Ectodermal cell (in vitro differentiated cells): ENCODE data around the gene APLF.

Source experiments
- H3K27ac ChIP-seq: 2 replicates; pipeline ENCODE4 v1.7.0; 2013; ENCODE audit warnings: mild to moderate bottlenecking, low read depth, low read length; ENCODE audit not compliant: insufficient read depth, poor library complexity, severe bottlenecking
- H3K27me3 ChIP-seq: 2 replicates; pipeline ENCODE4 v1.7.0; 2013; ENCODE audit warnings: mild to moderate bottlenecking, low read length; ENCODE audit not compliant: insufficient read depth, control insufficient read depth, poor library complexity, severe bottlenecking
- H3K36me3 ChIP-seq: one replicate; pipeline ENCODE4 v1.7.0; 2013; ENCODE audit warnings: low read length; ENCODE audit not compliant: control insufficient read depth, insufficient read depth
- H3K4me1 ChIP-seq: one replicate; pipeline ENCODE4 v1.7.0; 2013; ENCODE audit warnings: low read length; ENCODE audit not compliant: control insufficient read depth, insufficient read depth
- H3K4me3 ChIP-seq: 2 replicates; pipeline ENCODE4 v1.7.0; 2013; ENCODE audit warnings: low read depth, low read length, control low read depth; ENCODE audit not compliant: insufficient read depth
- H3K9me3 ChIP-seq: 2 replicates; pipeline ENCODE4 v1.7.0; 2013; ENCODE audit warnings: mild to moderate bottlenecking, low read length, moderate library complexity; ENCODE audit not compliant: control insufficient read depth
- WGBS, 2 experiments: methylation state at CpG; one replicate each; pipeline ENCODE4 v1.1.7; 2013; ENCODE audit warnings: missing lambda C conversion rate in 2 of 2; 5-methylcytosine and 5-hydroxymethylcytosine counted together

The APLF gene

GRCh38 chr2:68500649-68501048 lies 33.3 kb downstream of the APLF start:
- 93 to 95% methylated on average over 4 of the region's 4 CpGs for WGBS, 2 experiments
- Histone ChIP-seq H3K4me1 (no peaks in the 10 kb centered on the region), H3K27me3 (no peaks in the 10 kb centered on the region), H3K27ac (no peak overlapping the region), H3K36me3 (no peaks in the 10 kb centered on the region), H3K4me3 (no peak overlapping the region), H3K9me3 (no peaks in the 10 kb centered on the region)

DNA sequence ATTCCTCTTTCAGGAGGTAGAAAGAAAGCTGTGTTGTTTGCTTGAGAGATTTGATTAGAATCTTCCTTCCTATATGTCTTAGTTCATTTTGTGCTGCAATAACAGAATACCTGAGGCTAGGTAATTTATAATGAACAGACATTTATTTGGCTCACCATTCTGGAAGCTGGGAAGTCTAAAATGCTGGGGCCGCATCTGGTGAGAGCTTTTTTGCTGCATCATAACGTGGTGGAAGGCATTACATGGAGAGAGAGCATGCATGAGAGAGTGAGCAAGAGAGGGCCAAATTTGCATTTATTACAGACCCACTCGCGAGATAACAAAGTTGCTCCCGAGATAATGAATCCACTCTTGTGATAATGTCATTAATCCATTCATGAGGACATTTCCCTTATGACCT lies 34.4 kb downstream of the APLF start:
- WGBS, 2 experiments: 96 to 99% methylated on average over 5 of the region's 5 CpGs
- Histone ChIP-seq H3K36me3 (no peaks in the 10 kb centered on the region), H3K4me3 (no peak overlapping the region), H3K9me3 (no peaks in the 10 kb centered on the region), H3K4me1 (no peaks in the 10 kb centered on the region), H3K27ac (no peak overlapping the region), H3K27me3 (no peaks in the 10 kb centered on the region)

GRCh38 chr2:68505603-68506159 lies 38.3 kb downstream of the APLF start:
- Histone ChIP-seq H3K36me3 (no peaks in the 10 kb centered on the region), H3K27me3 (no peaks in the 10 kb centered on the region), H3K27ac (no peak overlapping the region), H3K9me3 (no peaks in the 10 kb centered on the region), H3K4me3 (no peak overlapping the region), H3K4me1 (no peaks in the 10 kb centered on the region)
- WGBS, 2 experiments: 96% methylated on average over 2 of the region's 2 CpGs; no CpG with 5 or more reads in 1 of the 2 experiments

GRCh38 chr2:68506170-68506569 lies 38.8 kb downstream of the APLF start:
- 88 to 97% methylated on average over 3 of the region's 3 CpGs for WGBS, 2 experiments
- no peaks in the 10 kb centered on the region for H3K4me1 ChIP-seq
- no peaks in the 10 kb centered on the region for H3K27me3 ChIP-seq
- no peak overlapping the region for H3K27ac ChIP-seq
- H3K36me3 ChIP-seq: no peaks in the 10 kb centered on the region
- no peaks in the 10 kb centered on the region for H3K9me3 ChIP-seq
- no peak overlapping the region for H3K4me3 ChIP-seq

- Histone ChIP-seq H3K36me3 (no peaks in the 10 kb centered on the region), H3K4me1 (no peaks in the 10 kb centered on the region), H3K9me3 (no peaks in the 10 kb centered on the region), H3K27ac (no peak overlapping the region), H3K27me3 (no peaks in the 10 kb centered on the region), H3K4me3 (no peak overlapping the region)
- 96 to 100% methylated on average over 1 to 3 of the region's 3 CpGs for WGBS, 2 experiments
Observed at GRCh38 chr2:68512326-68512725, 44.9 kb downstream of the APLF start.

DNA sequence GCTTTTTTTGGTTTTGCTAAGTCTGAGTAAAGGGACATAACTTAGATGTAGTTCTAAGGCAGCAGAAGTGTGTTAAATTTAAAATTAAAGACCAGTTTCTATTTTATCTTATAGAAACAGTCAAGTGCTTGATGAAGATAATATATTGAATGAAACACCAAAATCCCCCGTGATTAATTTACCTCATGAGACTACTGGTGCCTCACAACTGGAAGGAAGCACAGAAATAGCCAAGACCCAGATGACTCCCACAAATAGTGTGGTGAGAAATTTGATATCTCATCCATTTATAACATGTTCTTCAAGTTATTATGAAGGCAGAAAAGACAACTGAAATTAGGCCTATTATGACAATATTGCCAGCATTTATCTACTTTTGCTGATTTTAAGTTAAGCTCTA lies 45.6 kb downstream of the APLF start:
- no peak overlapping the region for H3K4me3 ChIP-seq
- no peaks in the 10 kb centered on the region for H3K4me1 ChIP-seq
- 67% methylated on average over 1 of the region's 1 CpG; no CpG with 5 or more reads in 1 of the 2 experiments for WGBS, 2 experiments
- no peak overlapping the region for H3K27ac ChIP-seq
- H3K27me3 ChIP-seq: no peaks in the 10 kb centered on the region
- H3K36me3 ChIP-seq: no peaks in the 10 kb centered on the region
- H3K9me3 ChIP-seq: no peaks in the 10 kb centered on the region

- no peak overlapping the region for H3K4me3 ChIP-seq
- no peaks in the 10 kb centered on the region for H3K4me1 ChIP-seq
- H3K36me3 ChIP-seq: no peaks in the 10 kb centered on the region
- H3K27ac ChIP-seq: no peak overlapping the region
- no peaks in the 10 kb centered on the region for H3K9me3 ChIP-seq
- no peaks in the 10 kb centered on the region for H3K27me3 ChIP-seq
- 79 to 95% methylated on average over 2 of the region's 2 CpGs for WGBS, 2 experiments
Observed at GRCh38 chr2:68514316-68514929, 47.0 kb downstream of the APLF start.

DNA sequence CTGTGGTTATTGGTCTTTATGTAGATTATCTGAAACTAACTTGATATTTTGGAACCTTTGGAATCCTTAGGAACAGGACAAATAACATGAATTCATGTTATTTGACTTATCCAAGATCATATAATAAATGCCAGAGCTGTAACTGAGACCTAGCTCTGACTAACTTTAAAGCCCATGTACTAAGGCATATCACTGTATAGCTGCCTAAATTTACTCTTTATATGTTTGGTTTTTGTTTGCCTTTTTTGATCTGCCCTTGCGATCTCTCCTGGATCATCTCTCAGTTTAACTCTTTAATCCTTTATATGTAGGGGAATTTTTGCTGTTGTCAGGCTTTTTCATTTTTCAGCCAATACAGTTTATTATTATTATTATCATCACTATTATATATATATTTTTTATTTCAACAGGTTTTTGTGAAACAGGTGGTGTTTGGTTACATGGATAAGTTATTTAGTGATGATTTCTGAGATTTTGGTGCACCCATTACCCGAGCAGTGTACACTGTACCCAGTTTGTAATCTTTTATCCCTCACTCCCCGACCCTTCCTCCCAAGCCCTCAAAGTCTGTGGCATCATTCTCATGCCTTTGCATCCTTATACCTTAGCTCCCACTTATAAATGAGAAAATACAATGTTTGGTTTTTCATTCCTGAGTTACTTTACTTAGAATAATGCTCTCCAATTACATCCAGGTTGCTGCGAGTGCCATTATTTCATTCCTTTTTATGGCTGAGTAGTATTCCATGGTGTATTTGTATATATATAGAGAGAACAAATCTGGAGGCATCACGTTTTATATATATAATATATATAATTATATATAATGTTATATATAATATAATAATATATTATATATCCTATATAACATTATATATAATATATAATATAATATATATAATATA lies 48.9 kb downstream of the APLF start:
- H3K9me3 ChIP-seq: no peaks in the 10 kb centered on the region
- no peaks in the 10 kb centered on the region for H3K4me1 ChIP-seq
- WGBS, 2 experiments: 87 to 89% methylated on average over 2 of the region's 5 CpGs
- no peak overlapping the region for H3K4me3 ChIP-seq
- H3K27ac ChIP-seq: no peak overlapping the region
- H3K36me3 ChIP-seq: no peaks in the 10 kb centered on the region
- H3K27me3 ChIP-seq: no peaks in the 10 kb centered on the region

DNA sequence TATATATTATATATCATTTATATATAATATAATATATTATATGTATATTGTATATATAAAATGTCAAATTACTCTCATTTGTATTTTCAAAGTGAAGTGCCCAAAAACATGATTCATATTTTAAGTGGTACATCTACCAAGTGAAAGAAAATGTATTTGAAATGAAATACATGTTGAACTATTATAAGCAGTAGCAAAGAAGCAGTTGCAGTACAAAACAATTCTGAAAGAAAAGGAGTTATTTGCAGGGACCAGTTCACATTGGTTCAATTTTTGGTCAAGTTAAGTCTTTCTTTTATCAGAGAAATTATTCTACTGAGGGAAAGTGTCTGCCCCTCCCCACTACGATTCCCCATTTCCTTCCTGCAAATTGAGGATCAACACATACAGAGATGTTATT lies 51.9 kb downstream of the APLF start:
- no peak overlapping the region for H3K4me3 ChIP-seq
- no peak overlapping the region for H3K27ac ChIP-seq
- no peaks in the 10 kb centered on the region for H3K9me3 ChIP-seq
- H3K27me3 ChIP-seq: no peaks in the 10 kb centered on the region
- H3K4me1 ChIP-seq: no peaks in the 10 kb centered on the region
- WGBS, 2 experiments: no CpG with 5 or more reads among the region's 1 CpG
- H3K36me3 ChIP-seq: no peaks in the 10 kb centered on the region

- no peaks in the 10 kb centered on the region for H3K27me3 ChIP-seq
- H3K4me1 ChIP-seq: no peaks in the 10 kb centered on the region
- no peaks in the 10 kb centered on the region for H3K36me3 ChIP-seq
- WGBS, 2 experiments: 81 to 94% methylated on average over 1 of the region's 1 CpG
- no peak overlapping the region for H3K4me3 ChIP-seq
- H3K9me3 ChIP-seq: no peaks in the 10 kb centered on the region
- H3K27ac ChIP-seq: no peak overlapping the region
Observed at GRCh38 chr2:68521037-68521436, 53.7 kb downstream of the APLF start.
